ENCODE measurements around the gene SP4. TPM values are rescaled to one million over a fixed set of nuclear protein-coding genes. Genes with fewer than 3 reads are reported as not detected.

The SP4 gene
- total RNA-seq, 1 donor from 2014 or later, result 8.6 TPM

DNA sequence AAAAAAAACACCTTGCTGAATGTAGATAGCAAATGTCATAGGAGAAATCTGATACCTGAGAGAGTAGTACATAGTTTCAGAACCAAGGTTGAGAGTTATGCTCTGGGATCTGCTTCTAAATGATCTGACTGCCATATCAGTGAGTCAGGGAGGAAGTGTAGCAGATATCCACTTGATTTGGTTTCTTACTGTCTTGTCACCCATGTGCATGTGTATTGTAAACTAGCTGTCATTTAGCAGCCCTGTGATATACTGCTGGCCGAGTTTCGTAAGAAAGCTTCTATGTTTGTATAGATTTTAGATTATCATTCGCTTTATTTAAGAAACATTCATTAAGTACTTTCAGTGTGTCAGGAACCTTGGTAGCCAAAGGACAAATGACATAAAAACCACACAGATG, 42.0 kb downstream of the SP4 start:
- TF ChIP-seq, protein P1, sequence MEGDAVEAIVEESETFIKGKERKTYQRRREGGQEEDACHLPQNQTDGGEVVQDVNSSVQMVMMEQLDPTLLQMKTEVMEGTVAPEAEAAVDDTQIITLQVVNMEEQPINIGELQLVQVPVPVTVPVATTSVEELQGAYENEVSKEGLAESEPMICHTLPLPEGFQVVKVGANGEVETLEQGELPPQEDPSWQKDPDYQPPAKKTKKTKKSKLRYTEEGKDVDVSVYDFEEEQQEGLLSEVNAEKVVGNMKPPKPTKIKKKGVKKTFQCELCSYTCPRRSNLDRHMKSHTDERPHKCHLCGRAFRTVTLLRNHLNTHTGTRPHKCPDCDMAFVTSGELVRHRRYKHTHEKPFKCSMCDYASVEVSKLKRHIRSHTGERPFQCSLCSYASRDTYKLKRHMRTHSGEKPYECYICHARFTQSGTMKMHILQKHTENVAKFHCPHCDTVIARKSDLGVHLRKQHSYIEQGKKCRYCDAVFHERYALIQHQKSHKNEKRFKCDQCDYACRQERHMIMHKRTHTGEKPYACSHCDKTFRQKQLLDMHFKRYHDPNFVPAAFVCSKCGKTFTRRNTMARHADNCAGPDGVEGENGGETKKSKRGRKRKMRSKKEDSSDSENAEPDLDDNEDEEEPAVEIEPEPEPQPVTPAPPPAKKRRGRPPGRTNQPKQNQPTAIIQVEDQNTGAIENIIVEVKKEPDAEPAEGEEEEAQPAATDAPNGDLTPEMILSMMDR (IDR thresholded peaks at IDR 0.05), result no peak
- no peak for TF ChIP-seq POLR2AphosphoS5 (IDR thresholded peaks at IDR 0.05; ENCODE audit: insufficient read depth in 1 of 2, low read depth in 1 of 2)
- Histone ChIP-seq H3K36me3 (no peaks in the 10 kb centered on the region), H3K27ac (no peak overlapping the region), H3K9me3 (no peaks in the 10 kb centered on the region), H3K27me3 (no peaks in the 10 kb centered on the region), H3K4me1 (no peaks in the 10 kb centered on the region), H3K4me3 (no peak overlapping the region)
- DNase-seq (ENCODE audit: extremely low spot score in 2 of 2), result no peak
- intact Hi-C loops (cut with DNase I), result no loop called here

DNA sequence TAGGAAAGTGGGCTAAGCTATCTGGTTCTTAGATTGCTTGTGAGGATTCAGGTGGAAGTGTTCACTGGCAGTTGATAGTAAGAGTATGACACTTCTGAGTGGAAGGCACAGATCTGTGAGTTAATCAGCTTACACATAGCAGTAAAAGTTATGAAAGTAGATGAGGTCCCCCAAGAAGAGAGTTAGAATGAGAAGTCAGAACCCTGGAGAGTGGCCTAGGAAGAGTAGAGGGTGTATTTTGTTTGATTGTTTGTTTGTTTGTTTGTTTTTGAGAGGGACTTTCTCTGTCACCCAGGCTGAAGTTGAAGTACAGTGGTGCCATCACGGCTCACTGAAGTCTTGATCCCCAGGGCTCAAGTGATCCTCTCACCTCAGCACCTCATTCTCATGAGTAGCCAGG, 44.1 kb downstream of the SP4 start:
- Histone ChIP-seq H3K4me3 (no peak overlapping the region), H3K36me3 (no peaks in the 10 kb centered on the region), H3K4me1 (no peaks in the 10 kb centered on the region), H3K27ac (no peak overlapping the region), H3K9me3 (no peaks in the 10 kb centered on the region), H3K27me3 (no peaks in the 10 kb centered on the region)
- intact Hi-C loops (cut with DNase I), result no loop called here
- TF ChIP-seq POLR2A (IDR thresholded peaks at IDR 0.05), result no peak
- TF ChIP-seq, protein P1 (IDR thresholded peaks at IDR 0.05), result no peak
- TF ChIP-seq POLR2AphosphoS5 (IDR thresholded peaks at IDR 0.05; ENCODE audit: insufficient read depth in 1 of 2, low read depth in 1 of 2), result no peak
- DNase-seq (ENCODE audit: extremely low spot score in 2 of 2), result no peak

GRCh38 chr7:21476429-21476828, 48.5 kb downstream of the SP4 start:
- Histone ChIP-seq H3K27ac (no peak overlapping the region), H3K9me3 (no peaks in the 10 kb centered on the region), H3K36me3 (no peaks in the 10 kb centered on the region), H3K4me1 (no peaks in the 10 kb centered on the region), H3K4me3 (no peak overlapping the region), H3K27me3 (no peaks in the 10 kb centered on the region)
- TF ChIP-seq, protein P1 (IDR thresholded peaks at IDR 0.05), result no peak
- TF ChIP-seq POLR2AphosphoS5 (IDR thresholded peaks at IDR 0.05; ENCODE audit: insufficient read depth in 1 of 2, low read depth in 1 of 2) (no peak), POLR2A (IDR thresholded peaks at IDR 0.05) (no peak)
- no peak for DNase-seq (ENCODE audit: extremely low spot score in 2 of 2)
- intact Hi-C loops (cut with DNase I), result no loop called here

GRCh38 chr7:21480693-21481403, 53.0 kb downstream of the SP4 start:
- Histone ChIP-seq H3K36me3 (no peaks in the 10 kb centered on the region), H3K27me3 (no peaks in the 10 kb centered on the region), H3K27ac (no peak overlapping the region), H3K4me1 (no peaks in the 10 kb centered on the region), H3K9me3 (no peaks in the 10 kb centered on the region), H3K4me3 (no peak overlapping the region)
- TF ChIP-seq, protein P1 (IDR thresholded peaks at IDR 0.05), result no peak
- TF ChIP-seq POLR2A (IDR thresholded peaks at IDR 0.05) (no peak), POLR2AphosphoS5 (IDR thresholded peaks at IDR 0.05; ENCODE audit: insufficient read depth in 1 of 2, low read depth in 1 of 2) (no peak)
- intact Hi-C loops (cut with DNase I), result no loop called here
- no peak for DNase-seq (ENCODE audit: extremely low spot score in 2 of 2)

GRCh38 chr7:21486511-21486910, 58.6 kb downstream of the SP4 start:
- H3K27ac ChIP-seq, result no peak overlapping the region
- H3K36me3 ChIP-seq, result no peaks in the 10 kb centered on the region
- H3K4me3 ChIP-seq, result no peak overlapping the region
- no peaks in the 10 kb centered on the region for H3K27me3 ChIP-seq
- DNase-seq (ENCODE audit: extremely low spot score in 2 of 2), result no peak
- H3K4me1 ChIP-seq, result no peaks in the 10 kb centered on the region
- H3K9me3 ChIP-seq, result no peaks in the 10 kb centered on the region
- intact Hi-C loops (cut with DNase I), result no loop called here
- TF ChIP-seq POLR2AphosphoS5 (IDR thresholded peaks at IDR 0.05; ENCODE audit: insufficient read depth in 1 of 2, low read depth in 1 of 2), result no peak
- TF ChIP-seq, protein P1 (IDR thresholded peaks at IDR 0.05), result no peak
- no peak for TF ChIP-seq POLR2A (IDR thresholded peaks at IDR 0.05)
